Suprapubic skin (tissue), 4 donors: Measurements from ENCODE around the gene ZNF598.

Source experiments
- CTCF ChIP-seq, 2 donors: fragments of 200-600 bp in 1 of 2; fragments of 450-650 bp in 1 of 2; sonication (generic) in 1 of 2; IDR thresholded peaks; one replicate each; pipeline ENCODE4 v1.5.1; 2016 to 2019; ENCODE audit warnings: antibody characterized with exemption in 2 of 2, mild to moderate bottlenecking in 1 of 2, moderate library complexity in 1 of 2
- EP300 ChIP-seq: sonication (generic); formaldehyde crosslinking; IDR thresholded peaks from one replicate; pipeline ENCODE4 v1.6.1; 2017; ENCODE audit warnings: antibody characterized with exemption
- POLR2A ChIP-seq, 2 donors: fragments of 450-650 bp; IDR thresholded peaks; one replicate each; pipeline ENCODE4 v1.6.1; 2017; ENCODE audit warnings: antibody characterized with exemption in 2 of 2, mild to moderate bottlenecking in 2 of 2, moderate library complexity in 2 of 2
- POLR2AphosphoS5 ChIP-seq, 3 donors: sonication (generic); formaldehyde crosslinking; IDR thresholded peaks; one replicate each; pipeline ENCODE4 v1.6.1; 2017; ENCODE audit warnings: antibody characterized with exemption in 3 of 3

DNA sequence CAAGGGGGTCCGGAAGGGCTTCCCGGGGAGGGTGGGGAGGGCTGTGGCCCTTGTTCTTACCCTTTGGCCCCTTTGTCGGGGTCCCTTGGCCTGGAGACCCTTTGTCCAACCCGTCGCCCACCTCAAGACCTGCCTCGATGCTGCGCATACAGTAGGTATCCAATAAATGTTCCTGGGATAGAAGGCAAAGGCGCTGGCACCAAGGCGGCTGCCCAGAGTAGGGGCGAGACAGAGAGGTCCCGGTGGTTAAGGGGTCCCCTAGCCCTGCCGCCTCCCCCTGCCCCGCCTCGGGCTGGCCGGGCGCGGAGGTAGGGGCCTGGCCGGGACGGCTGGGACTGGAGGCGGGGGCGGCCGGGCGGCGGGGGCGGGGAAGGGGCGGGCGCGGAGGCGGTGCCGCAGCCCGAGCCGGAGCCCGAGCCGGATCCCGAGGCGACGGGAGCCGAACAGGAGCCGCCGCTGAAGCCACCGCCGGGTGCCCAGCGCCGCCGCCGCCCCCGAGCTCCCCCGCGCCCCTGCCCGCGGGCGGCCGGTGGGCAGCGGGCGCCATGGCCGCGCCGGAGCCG is 16.9 kb upstream of the ZNF598 start, which contains the start of gene NHERF2:
- TF ChIP-seq POLR2A (IDR thresholded peaks at IDR 0.05) = no peak
- TF ChIP-seq CTCF (IDR thresholded peaks at IDR 0.05) = no peak
- TF ChIP-seq EP300 = no peak
- TF ChIP-seq POLR2AphosphoS5 (IDR thresholded peaks at IDR 0.05) = no peak
